NCI-H2196 (cell line): ENCODE results near the gene GLDC.
"Not testable (repeated sequence)": the region's sequence is repeated elsewhere in the genome, so short reads cannot be mapped to it uniquely, and the experiment has no call there.

Experiments
- DNase-seq: peaks from one replicate; lab custom pipeline; 2025; ENCODE audit not compliant: unreplicated experiment; lab: John Stamatoyannopoulos, UW

The GLDC gene

DNA sequence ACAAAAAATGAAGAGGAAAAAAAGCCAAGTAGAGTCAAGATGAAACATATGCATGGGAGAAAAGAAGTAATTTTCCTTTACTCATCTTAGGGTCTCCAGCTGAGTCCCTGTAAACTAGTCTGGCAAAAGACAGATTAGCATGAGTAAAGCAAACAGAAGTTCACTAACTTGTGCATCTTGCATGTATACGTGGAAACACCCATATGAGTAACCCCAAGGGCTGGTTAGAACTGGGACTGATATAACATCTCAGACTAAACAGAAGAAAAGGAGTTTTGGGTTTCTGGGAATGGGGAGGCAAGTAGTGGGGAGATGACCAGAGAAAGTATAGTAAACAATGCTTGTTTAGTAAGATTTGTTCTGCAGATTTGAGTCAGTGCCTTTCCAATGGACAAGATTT, 20.1 kb upstream of the GLDC start:
- DNase-seq = no peak

DNA sequence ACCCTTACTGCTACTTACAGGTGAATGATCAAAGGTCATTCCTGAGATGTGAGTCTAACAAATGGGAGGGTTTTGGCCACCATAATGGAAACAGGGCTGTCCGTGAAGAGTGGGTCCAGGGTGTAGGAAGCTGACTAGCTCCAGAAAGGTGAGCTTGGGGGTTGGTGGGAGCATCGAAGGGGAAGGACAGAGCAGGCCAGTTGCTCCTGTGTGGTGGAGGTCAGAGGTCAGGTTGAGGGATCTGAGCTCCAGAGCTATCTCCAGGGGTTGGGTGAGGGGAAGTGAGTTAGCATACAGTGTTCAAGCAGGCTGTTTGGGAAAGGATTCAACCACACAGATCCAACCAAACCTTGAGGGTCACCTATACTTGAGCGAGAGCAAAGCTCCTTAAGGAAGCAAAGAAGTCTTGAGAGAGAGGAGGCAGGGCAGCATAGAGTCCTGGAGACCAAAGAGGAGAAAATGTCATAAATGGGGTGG, 18.7 kb upstream of the GLDC start:
- no peak for DNase-seq

DNA sequence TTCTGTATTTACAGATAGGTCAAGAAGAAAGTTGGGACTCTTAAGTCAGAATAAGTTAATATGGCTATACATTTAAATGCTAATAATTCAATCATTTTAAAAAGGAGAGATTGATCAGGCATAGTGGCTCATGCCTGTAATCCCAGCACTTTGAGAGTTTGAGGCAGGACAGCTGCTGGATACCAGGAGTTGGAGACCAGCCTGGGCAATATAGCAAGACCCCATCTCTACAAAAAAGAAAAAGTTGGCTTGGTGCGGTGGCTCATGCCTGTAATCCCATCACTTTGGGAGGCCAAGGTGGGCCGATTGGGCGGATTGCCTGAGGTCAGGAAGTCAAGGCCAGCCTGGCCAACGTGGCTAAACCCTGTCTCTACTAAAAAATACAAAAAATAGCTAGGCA, 15.0 kb upstream of the GLDC start:
- DNase-seq = no peak

DNA sequence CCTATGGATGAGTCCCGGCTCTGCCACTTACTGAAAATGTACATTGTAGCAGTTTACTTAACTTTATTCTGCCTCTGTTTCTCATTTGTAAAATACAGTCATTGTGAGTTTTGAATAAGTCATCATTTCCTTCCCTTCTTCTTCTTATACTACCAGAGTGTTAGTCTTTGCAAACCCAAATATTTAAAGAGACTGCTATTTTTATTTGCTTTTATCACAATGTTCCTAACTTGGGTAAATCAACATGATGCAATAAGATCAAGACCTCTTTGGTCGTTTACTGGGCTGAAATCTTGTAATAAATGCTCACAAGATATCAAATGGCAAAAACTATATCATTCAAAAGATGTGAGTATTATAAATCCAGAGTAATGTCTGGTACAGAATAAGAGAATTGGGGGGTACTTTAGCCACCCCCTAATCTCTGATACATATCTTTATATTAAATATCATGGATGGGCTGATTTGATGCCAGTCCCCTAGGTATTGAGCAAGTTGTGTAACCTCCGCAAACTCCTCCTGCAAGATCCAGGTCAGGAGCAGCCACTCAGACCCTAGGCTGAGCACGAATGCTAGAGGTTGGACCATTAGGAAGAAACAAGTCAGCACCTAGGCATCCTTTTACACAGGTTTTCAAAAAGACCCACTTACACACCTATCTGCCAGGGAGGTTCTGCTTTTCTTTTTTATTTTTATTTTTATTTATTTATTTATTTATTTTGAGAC, 13.3 kb upstream of the GLDC start:
- DNase-seq = no peak

DNA sequence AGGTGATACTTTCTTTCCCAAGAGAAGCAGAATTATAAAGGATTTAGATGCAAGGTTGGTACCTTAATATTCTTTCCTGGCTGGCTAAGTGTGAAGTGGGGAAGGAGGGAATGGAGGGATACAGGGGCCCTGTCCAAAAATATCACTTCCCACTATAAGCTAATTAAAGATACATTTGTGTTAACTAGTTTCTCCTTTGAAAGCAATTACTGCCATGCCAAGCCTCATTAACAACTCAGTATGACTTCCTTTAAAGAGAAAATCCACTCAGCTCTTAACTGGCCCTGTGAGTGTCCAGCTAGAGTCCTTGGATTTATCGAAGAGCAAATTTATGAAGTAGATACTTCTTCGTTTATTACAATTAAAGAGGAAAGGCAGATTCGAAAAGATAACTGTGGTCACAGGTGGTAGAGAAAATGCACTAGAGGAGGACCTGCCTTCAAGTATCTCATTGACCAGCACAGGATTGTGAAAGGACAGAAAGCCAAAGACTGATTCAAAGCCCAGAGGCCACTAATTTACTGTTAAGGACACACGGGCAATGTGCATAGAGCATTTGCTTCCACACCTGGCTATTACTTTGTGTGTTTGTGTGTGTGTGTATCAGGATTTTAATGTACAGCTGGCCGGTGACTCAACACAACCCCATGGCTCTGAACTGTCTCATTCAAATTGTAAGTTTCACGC, 11.2 kb upstream of the GLDC start:
- no peak for DNase-seq

DNA sequence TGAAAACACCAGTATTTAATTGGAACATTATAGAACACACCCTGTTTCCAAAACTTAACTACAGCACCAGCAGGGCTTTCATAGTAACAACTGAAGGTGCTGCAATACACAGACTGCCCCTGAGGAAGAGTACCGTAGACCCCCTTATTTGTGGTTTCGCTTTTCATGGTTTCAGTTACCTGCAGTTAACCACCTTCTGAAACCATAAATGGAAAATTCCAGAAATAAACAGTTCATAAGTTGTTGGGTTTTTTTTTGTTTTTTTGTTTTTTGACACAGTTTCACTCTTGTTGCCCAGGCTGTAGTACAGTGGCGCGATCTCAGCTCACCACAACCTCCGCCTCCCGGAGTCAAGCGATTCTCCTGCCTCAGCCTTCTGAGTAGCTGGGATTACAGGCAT, 9.5 kb upstream of the GLDC start:
- no peak for DNase-seq

DNA sequence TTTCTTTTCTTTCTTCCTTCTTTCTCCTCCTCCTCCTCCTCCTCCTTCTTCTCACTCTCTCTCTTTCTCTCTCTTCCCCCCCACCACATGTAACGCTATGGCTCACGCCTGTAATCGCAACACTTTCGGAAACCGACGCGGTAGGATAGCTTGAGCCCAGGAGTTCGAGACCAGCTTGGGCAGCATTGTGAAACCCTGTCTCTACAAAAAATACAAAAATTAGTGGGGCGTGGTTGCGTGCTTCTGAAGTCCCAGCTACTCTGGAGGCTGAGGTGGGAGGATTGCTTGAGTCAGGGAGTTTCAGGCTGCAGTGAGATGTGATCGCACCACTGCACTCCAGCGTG, 736 bp upstream of the GLDC start:
- DNase-seq = no peak

DNA sequence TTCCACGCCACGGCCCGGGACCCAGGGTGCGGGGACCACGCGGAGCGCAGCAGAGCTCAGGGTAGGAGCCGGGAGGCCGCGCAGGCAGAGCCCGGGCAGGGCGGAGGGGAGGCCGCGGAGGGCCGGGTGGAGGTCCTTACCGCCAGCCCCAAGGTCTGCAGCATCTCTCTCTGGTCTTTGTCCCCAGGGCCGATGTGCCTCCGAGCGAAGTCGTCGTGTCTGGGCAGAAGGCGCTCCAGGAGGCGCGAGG, 499 bp downstream of the GLDC start:
- not testable (repeated sequence) for DNase-seq

DNA sequence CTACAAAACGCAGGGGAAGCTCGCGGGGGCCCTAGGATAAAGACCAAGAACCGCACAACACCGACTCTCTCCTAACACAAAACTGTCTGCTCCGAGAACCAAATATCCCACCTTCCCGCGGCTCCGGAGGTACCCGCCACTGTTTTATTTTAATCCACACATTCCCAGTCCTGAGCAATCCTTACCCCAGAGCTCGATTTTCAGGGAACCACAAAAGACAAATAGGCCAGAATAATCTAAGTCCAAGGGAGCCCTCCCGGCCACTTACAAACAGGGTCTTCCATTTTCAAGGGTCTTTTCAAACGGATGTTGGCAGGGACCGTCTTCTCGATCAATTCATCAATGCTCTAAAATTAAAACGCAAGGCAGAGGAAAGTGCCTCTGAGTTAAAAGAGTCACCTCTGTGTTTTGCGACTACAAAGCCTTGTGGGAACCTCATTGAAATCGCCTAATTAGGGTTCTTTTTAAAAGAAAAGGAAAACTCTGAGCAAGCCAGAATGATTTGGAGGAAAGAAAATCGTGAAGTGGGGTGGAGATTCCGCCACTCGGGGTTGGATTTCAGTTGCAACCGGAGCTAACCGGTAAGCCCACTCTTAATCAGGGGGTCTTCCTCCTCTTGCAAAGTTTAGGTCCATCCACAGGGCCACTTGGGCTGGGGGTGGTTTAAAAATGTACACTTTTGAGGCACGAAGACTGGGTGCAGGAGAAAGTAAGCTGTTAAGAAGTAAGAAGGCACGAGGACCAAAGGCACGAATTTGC, 1.0 kb downstream of the GLDC start:
- DNase-seq = no peak

DNA sequence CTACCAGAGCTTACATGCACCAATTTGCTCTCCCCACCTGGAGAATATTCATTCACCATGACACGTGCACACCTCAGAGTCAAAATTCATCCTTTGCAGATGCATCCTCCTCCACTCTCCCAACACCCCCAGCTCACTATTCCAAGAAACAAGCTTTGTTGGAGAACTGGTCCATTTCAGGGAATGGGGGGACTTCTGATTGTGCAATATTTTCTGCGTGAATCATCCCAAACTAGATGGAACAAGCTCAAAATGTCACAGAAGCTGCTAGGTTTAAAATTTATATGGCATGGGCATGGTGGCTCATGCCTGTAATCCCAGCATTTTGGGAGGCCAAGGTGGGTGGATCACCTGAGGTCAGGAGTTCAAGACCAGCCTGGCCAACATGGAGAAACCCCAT, 3.6 kb downstream of the GLDC start:
- no peak for DNase-seq

DNA sequence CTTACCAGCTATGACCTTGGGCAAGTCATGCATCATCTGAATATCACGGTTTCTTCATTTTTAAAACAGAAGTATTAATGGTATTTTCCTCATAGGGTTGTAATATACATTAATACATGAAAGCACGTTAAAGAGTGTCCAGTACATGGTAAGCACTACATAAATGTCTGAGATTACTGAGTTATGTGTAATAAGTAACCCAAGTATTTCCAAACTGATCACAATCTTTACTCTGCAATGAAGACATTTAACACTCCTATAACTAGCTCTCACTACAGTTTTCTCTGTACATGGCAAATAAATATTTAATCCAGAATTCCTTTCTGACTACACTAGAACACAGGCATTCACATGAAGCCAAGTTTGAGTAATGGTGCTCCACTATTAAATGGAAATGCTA, 4.0 kb downstream of the GLDC start:
- no peak for DNase-seq

DNA sequence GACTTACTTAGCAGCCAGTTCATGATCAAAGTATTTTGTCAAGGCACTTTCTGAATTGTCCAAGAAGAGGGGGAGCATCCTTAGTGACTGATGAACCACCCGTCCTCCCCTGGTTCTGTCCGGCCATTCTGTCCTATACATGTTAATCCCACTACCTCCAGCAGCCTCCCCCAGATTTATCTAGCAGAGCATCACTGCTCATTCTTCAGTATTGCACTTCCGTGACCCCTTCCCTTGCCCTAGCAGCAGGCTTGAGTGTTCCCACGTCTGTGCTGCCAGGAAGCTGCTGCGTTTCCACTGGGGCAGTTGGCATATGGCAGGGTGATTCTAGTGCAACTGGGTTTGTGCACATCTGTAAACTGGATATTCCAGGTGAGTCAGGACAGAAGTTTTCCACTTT, 4.5 kb downstream of the GLDC start:
- DNase-seq = no peak

DNA sequence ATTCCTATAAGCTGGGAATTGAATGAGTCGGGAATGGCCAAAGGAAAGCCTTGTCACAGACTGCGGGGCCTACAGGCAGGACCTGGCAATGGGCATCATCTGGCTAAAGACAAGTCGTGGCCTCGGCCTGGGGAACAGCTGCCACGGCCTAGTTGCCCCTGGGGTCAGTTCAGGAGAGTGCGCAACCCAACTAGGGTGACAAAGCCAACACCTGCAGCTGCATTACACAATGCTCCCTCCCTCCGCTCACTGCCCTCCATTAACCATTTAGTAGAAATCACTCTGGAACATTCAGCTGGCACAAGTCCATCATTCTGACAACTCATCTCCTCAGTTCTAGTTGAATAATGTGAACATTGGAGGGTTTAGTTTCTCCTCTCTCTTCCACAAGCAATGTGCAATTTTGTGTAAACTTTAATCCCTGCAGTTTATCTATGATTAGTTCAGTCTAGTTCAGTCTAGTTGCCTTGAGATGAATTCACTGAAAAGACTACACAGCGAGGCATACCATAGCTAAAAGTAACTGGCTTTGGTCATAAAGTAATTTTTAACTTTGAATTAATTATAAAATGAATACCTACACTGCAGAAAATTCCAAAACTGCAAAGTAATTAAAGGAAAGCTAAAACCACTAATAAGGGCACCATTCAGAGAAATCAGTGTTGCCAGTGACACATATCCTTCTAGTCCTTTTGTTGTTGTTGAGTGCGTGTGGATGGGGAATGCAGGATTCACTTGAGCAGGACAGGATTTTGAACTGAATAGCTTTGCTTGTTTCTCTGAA, 5.1 kb downstream of the GLDC start:
- DNase-seq = no peak

DNA sequence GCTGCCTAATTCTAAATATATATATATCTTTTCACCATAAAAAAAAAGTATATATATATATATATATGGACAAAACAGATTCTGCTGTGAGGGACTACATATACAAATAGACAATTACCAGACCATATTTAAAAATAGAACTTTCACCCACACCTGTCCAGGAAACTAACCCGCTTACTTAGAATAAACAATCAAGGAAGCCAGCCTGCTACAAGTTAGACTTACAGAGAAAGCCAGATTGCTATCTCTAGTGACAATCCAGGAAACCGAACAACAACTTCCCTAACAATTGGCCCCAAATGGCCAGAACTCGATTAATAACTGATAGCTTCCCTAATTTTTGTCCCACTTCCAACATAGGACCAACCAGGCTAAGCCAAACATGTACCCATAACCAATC, 5.9 kb downstream of the GLDC start:
- DNase-seq = no peak

DNA sequence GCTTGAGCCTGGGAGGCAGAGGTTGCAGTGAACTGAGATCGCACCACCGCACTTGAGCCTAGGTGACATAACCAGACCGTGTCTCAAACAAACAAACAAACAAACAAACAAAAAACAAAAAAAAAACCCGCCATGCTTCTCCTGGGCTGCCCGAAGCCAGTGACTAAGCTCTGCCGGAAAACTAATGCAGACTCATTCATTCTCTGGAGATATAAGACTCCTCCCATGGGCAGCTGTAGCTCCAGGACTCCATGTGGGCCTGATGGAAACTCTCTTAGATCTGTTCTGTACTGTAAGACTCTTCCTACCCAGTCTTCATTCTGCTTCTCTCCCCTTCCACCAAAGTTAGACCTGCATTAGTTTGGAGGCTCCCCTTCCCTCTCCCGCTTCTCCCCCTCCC, 11.1 kb downstream of the GLDC start:
- no peak for DNase-seq

DNA sequence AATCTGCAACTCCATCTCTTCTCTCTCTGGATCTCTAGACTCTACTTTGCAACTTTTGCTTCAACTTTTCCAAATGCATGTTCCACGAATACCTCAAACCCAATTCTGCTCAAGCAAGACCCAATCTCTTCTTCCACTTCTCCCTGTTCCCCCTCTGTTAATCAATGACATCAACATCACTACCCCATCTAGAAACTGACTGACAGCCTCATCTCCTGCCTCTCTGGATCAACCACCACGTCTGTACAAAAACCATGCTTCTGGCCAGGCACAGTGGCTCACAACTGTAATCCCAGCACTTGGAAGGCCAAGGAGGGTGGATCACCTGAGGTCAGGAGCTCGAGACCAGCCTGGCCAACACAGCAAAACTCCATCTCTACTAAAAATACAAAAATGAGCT, 12.2 kb downstream of the GLDC start:
- DNase-seq = no peak

DNA sequence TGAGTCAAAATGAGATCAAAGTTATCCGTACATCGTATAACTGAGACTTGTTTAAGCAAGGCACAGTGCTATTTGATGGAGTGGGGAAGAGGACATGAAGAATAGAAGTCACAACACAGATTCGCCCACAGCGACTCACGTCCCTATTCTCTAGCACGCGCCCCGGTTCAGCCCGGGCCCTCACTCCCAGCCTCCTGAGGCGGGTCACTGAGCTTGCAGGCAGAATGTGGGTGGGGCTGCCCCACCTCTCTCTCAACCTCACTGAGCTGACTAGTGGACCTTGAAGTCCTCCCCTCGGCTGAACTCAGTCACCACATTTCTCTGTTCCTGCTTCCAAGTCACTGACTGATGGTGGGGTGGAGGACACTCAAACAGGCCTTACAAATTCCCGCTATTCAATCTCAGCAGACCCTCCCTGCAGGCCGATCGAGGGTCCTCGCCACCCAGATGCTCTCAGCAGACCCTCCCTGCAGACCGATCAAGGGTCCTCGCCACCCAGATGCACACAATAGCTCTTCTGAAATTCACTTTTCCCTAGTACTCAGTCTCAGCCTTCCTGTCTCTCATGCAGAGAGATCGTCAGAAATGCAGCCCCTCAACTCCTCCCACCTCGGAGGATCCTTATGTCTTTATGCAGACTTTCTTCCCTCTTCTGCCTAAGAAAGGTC, 12.9 kb downstream of the GLDC start:
- DNase-seq = no peak

DNA sequence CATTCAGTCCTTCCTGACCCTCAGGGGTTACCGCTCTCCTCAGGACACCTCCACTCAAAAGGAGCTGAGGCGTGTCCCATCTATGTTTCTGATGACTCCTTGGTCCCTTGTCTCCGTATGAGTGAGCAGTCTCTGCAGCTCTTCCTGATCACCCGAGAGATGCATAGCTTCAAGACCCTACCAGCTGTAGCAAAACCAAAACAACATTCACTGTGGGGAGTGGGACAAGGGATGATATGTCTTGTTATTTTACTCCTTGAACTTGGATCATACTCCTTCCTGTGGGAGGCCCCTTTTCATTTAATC, 14.4 kb downstream of the GLDC start:
- DNase-seq = no peak

DNA sequence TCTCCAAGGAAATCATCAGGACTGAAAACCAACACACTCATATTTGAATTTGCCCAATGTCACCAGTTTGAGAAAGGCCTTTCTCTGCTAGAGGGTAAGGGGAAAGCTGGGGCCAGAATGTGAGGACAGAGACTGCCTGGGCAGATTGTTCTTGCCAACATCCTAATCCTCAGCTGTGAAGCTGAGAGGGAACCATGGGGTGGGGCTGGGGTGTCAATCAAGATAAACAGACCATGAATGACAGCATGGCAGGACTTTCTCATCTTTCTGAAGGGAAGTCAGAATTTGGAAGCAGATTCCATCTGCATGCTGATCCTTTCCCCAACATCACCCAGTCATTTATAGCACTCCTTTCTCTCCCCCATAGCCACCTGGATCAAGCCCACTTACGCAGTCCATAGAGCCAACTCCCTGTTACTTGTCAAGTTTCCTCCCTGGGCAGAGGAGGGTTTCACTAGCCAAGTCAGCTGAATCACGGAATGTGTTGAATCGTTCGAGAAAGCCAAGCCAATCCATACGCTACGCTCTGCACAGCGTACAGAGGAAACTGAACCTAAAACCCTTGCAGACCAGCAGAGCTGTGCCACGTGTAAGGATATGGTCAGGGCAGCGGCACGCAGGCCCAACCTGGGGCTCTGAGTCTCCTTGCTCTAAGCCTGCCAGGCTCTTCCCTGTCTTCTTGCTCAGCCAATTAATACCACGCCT, 14.9 kb downstream of the GLDC start:
- no peak for DNase-seq

DNA sequence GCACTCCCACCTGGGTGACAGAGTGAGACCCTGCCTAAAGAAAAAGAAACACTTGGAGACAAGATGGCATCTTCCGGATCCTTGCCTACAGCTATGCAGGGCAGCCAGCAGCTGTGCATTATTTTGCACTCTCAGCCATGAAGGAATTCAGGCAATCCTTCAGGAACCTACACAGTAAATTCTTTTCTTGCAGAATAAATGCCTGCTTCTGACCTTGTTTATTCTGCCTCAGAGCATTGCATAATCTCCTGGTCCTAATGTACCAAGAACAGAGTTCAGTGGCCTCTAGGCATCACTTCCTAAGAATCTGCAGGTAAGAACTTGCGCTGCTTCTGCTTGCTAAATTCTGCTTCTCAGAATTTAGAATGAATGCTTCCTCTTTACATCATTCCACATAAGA, 16.8 kb downstream of the GLDC start:
- DNase-seq = no peak

DNA sequence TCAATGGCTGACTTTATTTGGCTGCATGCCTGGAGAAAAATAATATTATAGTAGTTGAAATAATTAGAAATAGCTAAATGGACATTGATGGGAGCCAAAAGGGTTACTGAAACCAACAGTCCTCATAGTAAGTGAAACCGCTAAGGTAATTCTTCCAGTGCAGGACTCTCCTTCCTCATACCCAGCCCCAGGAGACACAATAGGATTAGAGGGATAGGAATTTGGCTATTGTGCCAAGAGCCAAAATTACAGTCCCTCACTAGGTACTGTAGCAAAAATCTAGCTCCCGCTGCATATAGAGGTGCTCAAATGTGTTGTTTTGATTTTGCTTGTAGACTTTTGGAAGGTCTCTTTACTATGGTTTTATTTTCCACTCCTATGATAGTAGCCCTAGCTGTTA, 20.2 kb downstream of the GLDC start:
- DNase-seq = no peak
